Right lobe of liver (tissue), 6 donors: ENCODE results near the gene TBX2. TPM values are rescaled to one million over a fixed set of nuclear protein-coding genes. Genes with fewer than 3 reads are reported as not detected.
A peak's percentile ranks its signal among the peaks of the same experiment; 100 is the strongest.

Source experiments
- ATAC-seq, 4 donors: fragments of 200-7000 bp; cut with Tn5 transposase; one replicate each; pipeline ENCODE4 v1.9.1; 2020; ENCODE audit warnings: mild to moderate bottlenecking in 4 of 4, moderate library complexity in 4 of 4
- DNase-seq, 3 donors: peaks; one replicate each; pipeline ENCODE4 v3.0.0-alpha.2; 2020
- H3K27ac ChIP-seq, 3 donors: fragments of 200-600 bp; one replicate each; pipeline ENCODE4 v1.8.0; 2022
- H3K27me3 ChIP-seq, 2 donors: fragments of 200-600 bp; one replicate each; pipeline ENCODE4 v1.8.0; 2022
- H3K36me3 ChIP-seq, 4 donors: fragments of 200-600 bp; sonication (generic) in 1 of 4; one replicate each; pipeline versions ENCODE4 v1.5.1 to v1.8.0; 2017 to 2022; ENCODE audit warnings: control low read depth in 1 of 4
- H3K4me1 ChIP-seq, 4 donors: fragments of 200-600 bp; sonication (generic) in 1 of 4; one replicate each; pipeline versions ENCODE4 v1.5.1 to v1.8.0; 2017 to 2022; ENCODE audit warnings: control low read depth in 1 of 4
- H3K4me3 ChIP-seq, 3 donors: fragments of 200-600 bp; one replicate each; pipeline ENCODE4 v1.8.0; 2022
- H3K9me3 ChIP-seq, 4 donors: fragments of 200-600 bp; sonication (generic) in 1 of 4; one replicate each; pipeline versions ENCODE4 v1.5.1 to v1.8.0; 2017 to 2022; ENCODE audit warnings: control low read depth in 1 of 4
- CTCF ChIP-seq, 4 donors: fragments of 200-600 bp in 3 of 4; fragments of 450-650 bp in 1 of 4; IDR thresholded peaks; one replicate each; pipeline versions ENCODE4 v1.5.1 to v1.8.0; 2016 to 2022; ENCODE audit warnings: antibody characterized with exemption in 4 of 4, mild to moderate bottlenecking in 2 of 4
- POLR2A ChIP-seq: fragments of 450-650 bp; IDR thresholded peaks from one replicate; pipeline ENCODE4 v1.6.1; 2017; ENCODE audit warnings: antibody characterized with exemption, mild to moderate bottlenecking
- WGBS: methylation state at CpG from one replicate; pipeline ENCODE4 v1.1.6; 2018; ENCODE audit warnings: low coverage, low lambda C conversion rate; ENCODE audit not compliant: insufficient coverage; ENCODE audit errors: missing lambda C conversion rate; 5-methylcytosine and 5-hydroxymethylcytosine counted together
- intact Hi-C, 2 donors: fragments of 100-400 bp; cut with DNase I; formaldehyde crosslinking; loops; one replicate each; pipeline versions ENCODE4 v1.11.2 to v1.14.1; 2022
- total RNA-seq, 6 experiments: library from RNA; depleted of rRNA in 2 of 6; stranded (reverse); fragments of >200 nt in 2 of 6; fragmentation: NEBNext Ultra II Directional in 3 of 6; extraction: Animal tissue kit (Norgen Biotek cat#: 25700) in 3 of 6; gene quantifications; one replicate each; pipeline versions ENCODE4 v1.1.0 to v1.2.4, GENCODE V29; 2016 to 2023
- donor health status: DM: no; HTN: yes; CAD: no.
- donor health status: DM: no; HTN: no; CAD: no.
- donor health status: DM: no; HTN: no; CAD: no.
- donor health status: DM: no; HTN: yes; CAD: no.
- donor health status: DM: no; HTN: yes; CAD: no.

The TBX2 gene
- total RNA-seq, 6 experiments from 2014 or later = 1.9 to 4.4 (median 2.7) TPM

- Histone ChIP-seq H3K27me3 (no peaks in the 10 kb centered on the region), H3K27ac (no peak overlapping the region), H3K36me3 (no peaks in the 10 kb centered on the region), H3K4me3 (no peak overlapping the region), H3K4me1 (no peaks in the 10 kb centered on the region), H3K9me3 (no peaks in the 10 kb centered on the region)
- ATAC-seq = no peak
- intact Hi-C loops = no loop called here
- 83% methylated on average over 13 of the region's 18 CpGs for WGBS
- peak in 1 of 3 donors; percentile 15 for DNase-seq
- TF ChIP-seq CTCF (IDR thresholded peaks at IDR 0.05) = no peak
- TF ChIP-seq POLR2A = no peak
Observed at GRCh38 chr17:61376931-61377838, 22.5 kb upstream of the TBX2 start.

GRCh38 chr17:61378658-61379456, 20.8 kb upstream of the TBX2 start:
- intact Hi-C loops = no loop called here
- Histone ChIP-seq H3K27ac (no peak overlapping the region), H3K9me3 (no peaks in the 10 kb centered on the region), H3K36me3 (no peaks in the 10 kb centered on the region), H3K27me3 (no peaks in the 10 kb centered on the region), H3K4me1 (no peaks in the 10 kb centered on the region), H3K4me3 (no peak overlapping the region)
- DNase-seq = peak in 1 of 3 donors; percentile 6
- 82% methylated on average over 8 of the region's 8 CpGs for whole genome bisulfite sequencing
- TF ChIP-seq POLR2A = no peak
- no peak for TF ChIP-seq CTCF (IDR thresholded peaks at IDR 0.05)
- no peak for ATAC-seq

GRCh38 chr17:61379457-61380216, 20.0 kb upstream of the TBX2 start:
- Histone ChIP-seq H3K4me1 (no peaks in the 10 kb centered on the region), H3K9me3 (no peaks in the 10 kb centered on the region), H3K4me3 (no peak overlapping the region), H3K27me3 (no peaks in the 10 kb centered on the region), H3K36me3 (no peaks in the 10 kb centered on the region), H3K27ac (no peak overlapping the region)
- DNase-seq = peak in 1 of 3 donors; percentile 10
- no peak for ATAC-seq
- intact Hi-C loops = no loop called here
- 85% methylated on average over 14 of the region's 21 CpGs for WGBS
- TF ChIP-seq CTCF (IDR thresholded peaks at IDR 0.05) = no peak
- no peak for TF ChIP-seq POLR2A

GRCh38 chr17:61380217-61380835, 19.3 kb upstream of the TBX2 start:
- Histone ChIP-seq H3K9me3 (no peaks in the 10 kb centered on the region), H3K27me3 (no peaks in the 10 kb centered on the region), H3K27ac (no peak overlapping the region), H3K4me3 (no peak overlapping the region), H3K4me1 (no peaks in the 10 kb centered on the region), H3K36me3 (no peaks in the 10 kb centered on the region)
- DNase-seq (peak in 1 of 3 donors; percentile 12), ATAC-seq (no peak)
- TF ChIP-seq POLR2A (no peak), CTCF (IDR thresholded peaks at IDR 0.05) (no peak)
- 83% methylated on average over 9 of the region's 10 CpGs for WGBS
- intact Hi-C loops = no loop called here
